Breast epithelium (tissue), 4 donors: ENCODE measurements around the gene RFX1. TPM values are rescaled to one million over a fixed set of nuclear protein-coding genes. Genes with fewer than 3 reads are reported as not detected.
"Not testable (repeated sequence)": the region's sequence is repeated elsewhere in the genome, so short reads cannot be mapped to it uniquely, and the experiment has no call there.

Source experiments
- DNase-seq, 2 donors: peaks; one replicate each; pipeline ENCODE4 v3.0.0-alpha.2; 2019; ENCODE audit warnings: low spot score in 2 of 2
- H3K27ac ChIP-seq, 2 donors: fragments of 200-600 bp; sonication (generic) in 1 of 2; one replicate each; pipeline ENCODE4 v1.5.1; 2016 to 2019; ENCODE audit warnings: mild to moderate bottlenecking in 1 of 2
- H3K27me3 ChIP-seq, 2 donors: fragments of 200-600 bp; sonication (generic) in 1 of 2; one replicate each; pipeline versions ENCODE4 v1.5.1 to v1.6.0; 2017 to 2019; ENCODE audit warnings: control low read depth in 1 of 2, mild to moderate bottlenecking in 1 of 2
- H3K36me3 ChIP-seq: fragments of 200-600 bp; one replicate; pipeline ENCODE4 v1.5.1; 2019
- H3K4me1 ChIP-seq, 2 donors: fragments of 200-600 bp; sonication (generic); one replicate each; pipeline ENCODE4 v1.5.1; 2016 to 2019; ENCODE audit warnings: control low read depth in 1 of 2
- H3K4me3 ChIP-seq, 3 donors: fragments of 200-600 bp; sonication (generic); 1 replicate in 2 of 3; 2 replicates in 1 of 3; pipeline ENCODE4 v1.5.1; 2016 to 2019; ENCODE audit warnings: mild to moderate bottlenecking in 3 of 3, moderate library complexity in 2 of 3
- H3K9me3 ChIP-seq, 2 donors: fragments of 200-600 bp; sonication (generic) in 1 of 2; one replicate each; pipeline ENCODE4 v1.5.1; 2016 to 2019; ENCODE audit warnings: control low read depth in 1 of 2
- POLR2A ChIP-seq: fragments of 450-650 bp; IDR thresholded peaks from one replicate; pipeline ENCODE4 v1.6.1; 2016; ENCODE audit warnings: antibody characterized with exemption, mild to moderate bottlenecking, moderate library complexity
- POLR2AphosphoS5 ChIP-seq, 3 donors: sonication (generic); formaldehyde crosslinking; IDR thresholded peaks; one replicate each; pipeline ENCODE4 v1.6.1; 2017; ENCODE audit warnings: antibody characterized with exemption in 3 of 3
- intact Hi-C: fragments of 100-400 bp; cut with DNase I; formaldehyde crosslinking; loops from one replicate; pipeline ENCODE4 v1.15.1; 2023; ENCODE audit warnings: low total_unique reads
- total RNA-seq, 3 donors: library from RNA; depleted of rRNA; stranded (reverse); fragments of >200 nt; gene quantifications; one replicate each; pipeline ENCODE4 v1.1.0, GENCODE V29; 2016
- TF ChIP-seq, protein P1 (sequence below), 3 donors: fragments of 450-650 bp; IDR thresholded peaks; one replicate each; pipeline ENCODE4 v1.5.1; 2016 to 2017; ENCODE audit warnings: antibody characterized with exemption in 3 of 3, mild to moderate bottlenecking in 3 of 3, moderate library complexity in 3 of 3

Gene RFX1
- total RNA-seq, 3 donors from 2014 or later: 2.6 to 3.7 (median 3.6) TPM

DNA sequence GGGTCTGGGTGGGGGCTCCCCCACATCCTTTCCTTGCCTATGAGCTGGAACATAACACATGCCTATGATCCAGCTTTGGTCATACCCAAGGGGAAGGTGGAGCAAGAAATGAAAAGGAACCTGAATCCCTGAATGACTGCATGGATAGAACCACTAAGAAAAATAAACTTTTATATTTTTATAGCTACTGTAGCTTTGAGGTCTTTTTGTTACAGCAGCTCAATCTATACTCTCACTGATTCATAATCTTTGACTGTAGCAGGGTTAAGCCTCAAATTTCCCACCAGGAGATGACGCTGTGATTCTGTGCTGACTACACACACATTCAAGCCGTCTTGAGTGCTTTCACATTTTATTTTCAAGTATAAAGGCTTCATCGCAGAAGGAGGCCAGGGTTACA is 46.9 kb upstream of the RFX1 start:
- H3K36me3 ChIP-seq: no peaks in the 10 kb centered on the region
- peaks cover 3 to 5% of the 10 kb centered on the region in 2 donors for H3K4me1 ChIP-seq
- intact Hi-C loops: no loop called here
- DNase-seq: no peak
- H3K27me3 ChIP-seq: no peaks in the 10 kb centered on the region
- peaks cover 0 to 8% of the 10 kb centered on the region in 2 donors for H3K9me3 ChIP-seq
- no peak for TF ChIP-seq POLR2AphosphoS5 (IDR thresholded peaks at IDR 0.05)
- no peak for TF ChIP-seq POLR2A
- TF ChIP-seq, protein P1, sequence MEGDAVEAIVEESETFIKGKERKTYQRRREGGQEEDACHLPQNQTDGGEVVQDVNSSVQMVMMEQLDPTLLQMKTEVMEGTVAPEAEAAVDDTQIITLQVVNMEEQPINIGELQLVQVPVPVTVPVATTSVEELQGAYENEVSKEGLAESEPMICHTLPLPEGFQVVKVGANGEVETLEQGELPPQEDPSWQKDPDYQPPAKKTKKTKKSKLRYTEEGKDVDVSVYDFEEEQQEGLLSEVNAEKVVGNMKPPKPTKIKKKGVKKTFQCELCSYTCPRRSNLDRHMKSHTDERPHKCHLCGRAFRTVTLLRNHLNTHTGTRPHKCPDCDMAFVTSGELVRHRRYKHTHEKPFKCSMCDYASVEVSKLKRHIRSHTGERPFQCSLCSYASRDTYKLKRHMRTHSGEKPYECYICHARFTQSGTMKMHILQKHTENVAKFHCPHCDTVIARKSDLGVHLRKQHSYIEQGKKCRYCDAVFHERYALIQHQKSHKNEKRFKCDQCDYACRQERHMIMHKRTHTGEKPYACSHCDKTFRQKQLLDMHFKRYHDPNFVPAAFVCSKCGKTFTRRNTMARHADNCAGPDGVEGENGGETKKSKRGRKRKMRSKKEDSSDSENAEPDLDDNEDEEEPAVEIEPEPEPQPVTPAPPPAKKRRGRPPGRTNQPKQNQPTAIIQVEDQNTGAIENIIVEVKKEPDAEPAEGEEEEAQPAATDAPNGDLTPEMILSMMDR (IDR thresholded peaks at IDR 0.05): no peak
- H3K27ac ChIP-seq: no peak overlapping the region
- no peak overlapping the region for H3K4me3 ChIP-seq

DNA sequence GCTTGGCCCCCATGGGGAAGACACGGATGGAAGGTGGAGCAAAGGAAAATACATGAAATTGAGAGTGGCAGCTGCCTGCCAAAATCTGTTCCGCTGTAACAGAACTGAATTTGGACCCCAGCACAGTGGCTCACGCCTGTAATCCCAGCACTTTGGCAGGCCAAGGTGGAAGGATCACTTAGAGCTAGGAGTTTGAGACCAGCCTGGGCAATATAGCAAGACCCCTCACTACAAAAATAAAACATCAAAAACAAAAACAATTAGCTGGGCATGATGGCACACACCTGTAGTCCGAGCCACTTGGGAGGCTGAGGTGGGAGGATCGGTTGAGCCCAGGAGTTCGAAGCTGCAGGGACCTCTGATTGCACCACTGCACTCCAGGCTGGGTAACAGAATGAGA is 46.4 kb upstream of the RFX1 start:
- Histone ChIP-seq H3K27me3 (no peaks in the 10 kb centered on the region), H3K36me3 (no peaks in the 10 kb centered on the region), H3K27ac (no peak overlapping the region), H3K9me3 (peaks cover 0 to 8% of the 10 kb centered on the region in 2 donors), H3K4me1 (no peaks in the 10 kb centered on the region), H3K4me3 (no peak overlapping the region)
- TF ChIP-seq POLR2A (no peak), POLR2AphosphoS5 (IDR thresholded peaks at IDR 0.05) (no peak)
- TF ChIP-seq, protein P1 (IDR thresholded peaks at IDR 0.05): no peak
- DNase-seq: no peak
- intact Hi-C loops: no loop called here

DNA sequence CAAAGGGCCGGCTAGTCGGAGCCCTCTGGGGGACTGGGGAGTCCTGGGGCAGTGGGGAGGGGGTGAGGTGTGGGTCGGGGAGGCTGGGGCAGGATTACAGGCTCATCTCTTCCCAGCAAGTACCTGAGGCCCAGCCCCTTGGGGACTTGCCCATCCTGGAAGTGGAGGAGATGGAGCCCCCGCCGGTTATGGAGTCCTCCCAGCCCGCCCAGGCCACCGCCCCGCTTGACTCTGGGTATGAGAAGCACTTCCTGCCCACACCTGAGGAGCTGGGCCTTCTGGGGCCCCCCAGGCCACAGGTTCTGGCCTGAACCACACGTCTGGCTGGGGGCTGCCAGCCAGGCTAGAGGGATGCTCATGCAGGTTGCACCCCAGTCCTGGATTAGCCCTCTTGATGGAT is 45.9 kb upstream of the RFX1 start:
- Histone ChIP-seq H3K27ac (no peak overlapping the region), H3K4me3 (no peak overlapping the region), H3K27me3 (no peaks in the 10 kb centered on the region), H3K9me3 (peaks cover 0 to 8% of the 10 kb centered on the region in 2 donors), H3K36me3 (no peaks in the 10 kb centered on the region), H3K4me1 (no peaks in the 10 kb centered on the region)
- no peak for DNase-seq
- intact Hi-C loops: no loop called here
- TF ChIP-seq POLR2A (no peak), POLR2AphosphoS5 (IDR thresholded peaks at IDR 0.05) (no peak)
- TF ChIP-seq, protein P1 (IDR thresholded peaks at IDR 0.05): no peak

DNA sequence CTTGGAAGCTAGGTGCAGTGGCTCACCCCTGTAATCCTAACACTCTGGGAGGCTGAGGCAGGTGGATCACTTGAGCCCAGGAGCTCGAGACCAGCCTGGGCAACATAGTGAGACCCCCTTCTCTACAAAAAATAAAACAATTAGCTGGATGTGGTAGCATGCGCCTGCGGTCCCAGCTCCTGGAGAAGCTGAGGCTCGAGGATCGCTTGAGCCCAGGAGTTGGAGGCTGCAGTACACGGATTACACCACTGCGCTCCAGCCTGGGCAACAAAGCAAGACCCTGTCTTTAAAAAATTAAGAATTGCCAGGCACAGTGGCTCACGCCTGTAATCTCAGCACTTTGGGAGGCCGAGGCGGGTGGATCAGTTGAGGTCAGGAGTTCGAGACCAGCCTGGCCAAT is 44.8 kb upstream of the RFX1 start:
- H3K9me3 ChIP-seq, H3K27ac ChIP-seq, DNase-seq, intact Hi-C loops, H3K27me3 ChIP-seq, H3K4me1 ChIP-seq, H3K36me3 ChIP-seq, H3K4me3 ChIP-seq: not testable (repeated sequence)

DNA sequence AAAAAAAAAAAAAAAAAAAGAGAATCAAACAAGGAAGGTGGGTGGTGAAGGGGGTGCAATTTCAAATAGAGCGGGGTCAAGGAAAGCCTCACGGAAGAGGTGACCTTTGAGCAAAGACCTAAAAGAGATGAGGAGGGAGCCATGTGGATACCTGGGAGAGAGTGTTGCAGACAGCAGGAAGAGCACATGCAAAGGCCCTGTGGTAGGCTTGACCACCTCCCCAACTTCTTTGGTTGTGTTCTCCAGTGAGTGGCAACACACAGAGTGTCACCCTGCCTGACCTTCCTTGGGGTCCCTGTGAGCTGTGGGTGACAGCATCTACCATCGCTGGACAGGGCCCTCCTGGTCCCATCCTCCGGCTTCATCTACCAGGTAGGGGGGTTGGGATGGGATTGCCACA is 44.4 kb upstream of the RFX1 start:
- Histone ChIP-seq H3K4me3 (no peak overlapping the region), H3K27me3 (no peaks in the 10 kb centered on the region), H3K36me3 (no peaks in the 10 kb centered on the region), H3K4me1 (no peaks in the 10 kb centered on the region), H3K9me3 (peaks cover 0 to 8% of the 10 kb centered on the region in 2 donors), H3K27ac (no peak overlapping the region)
- DNase-seq: no peak
- TF ChIP-seq POLR2AphosphoS5 (IDR thresholded peaks at IDR 0.05): no peak
- TF ChIP-seq POLR2A: no peak
- TF ChIP-seq, protein P1 (IDR thresholded peaks at IDR 0.05): no peak
- intact Hi-C loops: no loop called here
